ENCODE data around the gene FAM153A.
"Not testable (repeated sequence)": the region's sequence is repeated elsewhere in the genome, so short reads cannot be mapped to it uniquely, and the experiment has no call there.

DNA sequence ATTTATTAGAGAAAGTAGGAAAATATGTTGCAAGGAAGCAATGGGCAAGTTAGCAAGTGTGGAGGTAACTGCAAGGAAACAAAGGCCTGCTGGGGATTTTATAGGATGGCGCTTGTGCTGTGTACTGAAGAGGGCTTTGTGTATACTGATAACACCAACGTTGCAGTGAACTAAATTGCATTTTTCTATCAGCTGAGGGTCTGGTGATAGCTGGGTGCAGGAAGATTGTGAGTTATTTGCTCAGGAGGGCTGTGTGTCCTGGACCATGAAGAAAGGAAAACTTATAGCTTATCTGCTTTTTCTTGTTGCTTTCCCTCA, 88.2 kb downstream of the FAM153A start:
- TF ChIP-seq, protein P1, sequence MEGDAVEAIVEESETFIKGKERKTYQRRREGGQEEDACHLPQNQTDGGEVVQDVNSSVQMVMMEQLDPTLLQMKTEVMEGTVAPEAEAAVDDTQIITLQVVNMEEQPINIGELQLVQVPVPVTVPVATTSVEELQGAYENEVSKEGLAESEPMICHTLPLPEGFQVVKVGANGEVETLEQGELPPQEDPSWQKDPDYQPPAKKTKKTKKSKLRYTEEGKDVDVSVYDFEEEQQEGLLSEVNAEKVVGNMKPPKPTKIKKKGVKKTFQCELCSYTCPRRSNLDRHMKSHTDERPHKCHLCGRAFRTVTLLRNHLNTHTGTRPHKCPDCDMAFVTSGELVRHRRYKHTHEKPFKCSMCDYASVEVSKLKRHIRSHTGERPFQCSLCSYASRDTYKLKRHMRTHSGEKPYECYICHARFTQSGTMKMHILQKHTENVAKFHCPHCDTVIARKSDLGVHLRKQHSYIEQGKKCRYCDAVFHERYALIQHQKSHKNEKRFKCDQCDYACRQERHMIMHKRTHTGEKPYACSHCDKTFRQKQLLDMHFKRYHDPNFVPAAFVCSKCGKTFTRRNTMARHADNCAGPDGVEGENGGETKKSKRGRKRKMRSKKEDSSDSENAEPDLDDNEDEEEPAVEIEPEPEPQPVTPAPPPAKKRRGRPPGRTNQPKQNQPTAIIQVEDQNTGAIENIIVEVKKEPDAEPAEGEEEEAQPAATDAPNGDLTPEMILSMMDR (conservative IDR thresholded peaks at IDR 0.05; ENCODE audit: low read length) = not testable (repeated sequence)
- TF ChIP-seq EZH2phosphoT487 (IDR thresholded peaks at IDR 0.05; ENCODE audit: borderline replicate concordance, low read depth, low read length) = not testable (repeated sequence)
